ENCODE measurements around the gene AFF1.

- TF ChIP-seq, protein P1, sequence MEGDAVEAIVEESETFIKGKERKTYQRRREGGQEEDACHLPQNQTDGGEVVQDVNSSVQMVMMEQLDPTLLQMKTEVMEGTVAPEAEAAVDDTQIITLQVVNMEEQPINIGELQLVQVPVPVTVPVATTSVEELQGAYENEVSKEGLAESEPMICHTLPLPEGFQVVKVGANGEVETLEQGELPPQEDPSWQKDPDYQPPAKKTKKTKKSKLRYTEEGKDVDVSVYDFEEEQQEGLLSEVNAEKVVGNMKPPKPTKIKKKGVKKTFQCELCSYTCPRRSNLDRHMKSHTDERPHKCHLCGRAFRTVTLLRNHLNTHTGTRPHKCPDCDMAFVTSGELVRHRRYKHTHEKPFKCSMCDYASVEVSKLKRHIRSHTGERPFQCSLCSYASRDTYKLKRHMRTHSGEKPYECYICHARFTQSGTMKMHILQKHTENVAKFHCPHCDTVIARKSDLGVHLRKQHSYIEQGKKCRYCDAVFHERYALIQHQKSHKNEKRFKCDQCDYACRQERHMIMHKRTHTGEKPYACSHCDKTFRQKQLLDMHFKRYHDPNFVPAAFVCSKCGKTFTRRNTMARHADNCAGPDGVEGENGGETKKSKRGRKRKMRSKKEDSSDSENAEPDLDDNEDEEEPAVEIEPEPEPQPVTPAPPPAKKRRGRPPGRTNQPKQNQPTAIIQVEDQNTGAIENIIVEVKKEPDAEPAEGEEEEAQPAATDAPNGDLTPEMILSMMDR (IDR thresholded peaks at IDR 0.05): no peak
- TF ChIP-seq POLR2AphosphoS5 (IDR thresholded peaks at IDR 0.05) (no peak), POLR2A (IDR thresholded peaks at IDR 0.05) (no peak)
These were observed 8.2 kb upstream of the AFF1 start for GRCh38 chr4:86926435-86927086.
